GM13976 (cell line): ENCODE results near the gene NCLN.
A peak's percentile ranks its signal among the peaks of the same experiment; 100 is the strongest.

Experiments used
- DNase-seq: peaks from one replicate; pipeline ENCODE4 v3.0.0; 2012; ENCODE audit warnings: low spot score
- in situ Hi-C: fragments of 300-500 bp; cut with MboI; formaldehyde crosslinking; loops from one replicate; pipeline ENCODE4 v1.12.0; 2022; ENCODE audit warnings: low sequenced_read_pairs, mixed read lengths, inconsistent platforms; ENCODE audit not compliant: unreplicated experiment
- TF ChIP-seq, protein P1 (sequence below): IDR thresholded peaks from 2 replicates; pipeline ENCODE4 v1.5.1; 2012; ENCODE audit warnings: borderline replicate concordance, mild to moderate bottlenecking; ENCODE audit not compliant: insufficient read depth; ENCODE audit errors: extremely low read depth, missing control alignments, control extremely low read depth

The NCLN gene

DNA sequence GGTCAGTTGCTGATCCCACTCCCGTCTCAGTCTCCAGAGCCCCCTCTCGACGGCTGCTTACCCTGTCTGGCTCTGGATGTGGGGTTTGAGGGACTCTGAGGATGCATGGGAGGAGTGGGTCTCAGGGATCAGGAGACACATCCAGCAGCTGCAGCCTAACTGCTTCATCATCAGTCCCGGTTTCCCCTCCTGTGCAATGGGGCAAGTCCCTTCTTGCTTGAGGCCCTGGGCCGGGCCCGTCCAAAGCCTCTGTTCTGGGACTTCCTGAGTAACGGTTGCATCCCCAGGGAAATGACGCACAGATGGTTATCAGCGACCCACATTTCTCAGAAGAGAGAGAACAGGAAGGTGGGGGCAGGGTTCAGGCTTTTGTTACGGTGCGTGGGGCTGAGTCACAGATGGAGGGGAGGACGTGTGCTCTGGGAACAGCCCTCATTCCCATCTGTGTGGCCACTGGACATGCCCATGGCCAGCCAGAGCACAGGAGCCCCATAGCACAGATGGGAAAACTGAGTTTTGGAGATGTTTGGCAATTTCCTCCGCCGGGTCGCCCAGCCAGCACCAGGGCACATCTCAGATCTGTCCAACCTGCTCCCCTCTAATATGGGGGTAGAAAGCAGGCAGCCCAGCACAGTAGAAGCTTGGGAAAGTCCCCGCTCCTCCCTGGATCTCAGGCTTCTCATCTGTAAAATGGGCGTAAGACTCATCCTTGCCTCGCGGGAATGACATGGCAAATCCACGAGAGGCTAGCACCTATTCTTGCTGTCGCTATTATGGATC is 30.6 kb upstream of the NCLN start:
- in situ Hi-C loops = no loop called here
- TF ChIP-seq, protein P1, sequence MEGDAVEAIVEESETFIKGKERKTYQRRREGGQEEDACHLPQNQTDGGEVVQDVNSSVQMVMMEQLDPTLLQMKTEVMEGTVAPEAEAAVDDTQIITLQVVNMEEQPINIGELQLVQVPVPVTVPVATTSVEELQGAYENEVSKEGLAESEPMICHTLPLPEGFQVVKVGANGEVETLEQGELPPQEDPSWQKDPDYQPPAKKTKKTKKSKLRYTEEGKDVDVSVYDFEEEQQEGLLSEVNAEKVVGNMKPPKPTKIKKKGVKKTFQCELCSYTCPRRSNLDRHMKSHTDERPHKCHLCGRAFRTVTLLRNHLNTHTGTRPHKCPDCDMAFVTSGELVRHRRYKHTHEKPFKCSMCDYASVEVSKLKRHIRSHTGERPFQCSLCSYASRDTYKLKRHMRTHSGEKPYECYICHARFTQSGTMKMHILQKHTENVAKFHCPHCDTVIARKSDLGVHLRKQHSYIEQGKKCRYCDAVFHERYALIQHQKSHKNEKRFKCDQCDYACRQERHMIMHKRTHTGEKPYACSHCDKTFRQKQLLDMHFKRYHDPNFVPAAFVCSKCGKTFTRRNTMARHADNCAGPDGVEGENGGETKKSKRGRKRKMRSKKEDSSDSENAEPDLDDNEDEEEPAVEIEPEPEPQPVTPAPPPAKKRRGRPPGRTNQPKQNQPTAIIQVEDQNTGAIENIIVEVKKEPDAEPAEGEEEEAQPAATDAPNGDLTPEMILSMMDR = no peak
- DNase-seq = peak; percentile 90

DNA sequence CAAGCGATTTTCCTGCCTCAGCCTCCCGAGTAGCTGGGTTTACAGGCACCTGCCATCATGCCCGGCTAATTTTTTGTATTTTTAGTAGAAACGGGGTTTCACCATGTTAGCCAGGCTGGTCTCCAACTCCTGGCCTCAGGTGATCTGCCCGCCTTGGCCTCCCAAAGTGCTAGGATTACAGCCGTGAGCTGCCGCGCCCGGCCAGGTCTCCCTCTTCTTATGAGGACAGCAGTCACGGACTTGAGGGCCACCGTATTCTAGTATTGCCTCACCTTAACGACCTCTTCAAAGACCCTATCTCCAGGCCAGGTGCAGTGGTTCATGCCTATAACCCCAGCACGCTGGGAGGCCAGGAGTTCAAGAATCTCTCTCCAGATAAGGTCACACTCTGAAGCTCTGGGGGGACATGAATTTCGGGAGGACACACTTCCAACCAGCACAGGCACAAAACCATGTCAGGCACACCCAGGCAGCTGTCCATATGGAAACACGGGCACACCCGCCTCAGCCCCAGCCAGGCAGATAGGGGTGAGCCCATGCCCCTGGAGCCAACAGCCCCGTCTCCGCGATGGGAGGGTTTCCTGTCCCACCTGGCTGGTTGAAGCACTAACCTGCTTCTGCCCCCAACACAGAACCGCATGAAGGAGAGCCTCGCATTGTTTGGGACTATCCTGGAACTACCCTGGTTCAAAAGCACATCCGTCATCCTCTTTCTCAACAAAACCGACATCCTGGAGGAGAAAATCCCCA is 28.5 kb upstream of the NCLN start:
- no peak for DNase-seq
- in situ Hi-C loops = no loop called here
- TF ChIP-seq, protein P1 = no peak

DNA sequence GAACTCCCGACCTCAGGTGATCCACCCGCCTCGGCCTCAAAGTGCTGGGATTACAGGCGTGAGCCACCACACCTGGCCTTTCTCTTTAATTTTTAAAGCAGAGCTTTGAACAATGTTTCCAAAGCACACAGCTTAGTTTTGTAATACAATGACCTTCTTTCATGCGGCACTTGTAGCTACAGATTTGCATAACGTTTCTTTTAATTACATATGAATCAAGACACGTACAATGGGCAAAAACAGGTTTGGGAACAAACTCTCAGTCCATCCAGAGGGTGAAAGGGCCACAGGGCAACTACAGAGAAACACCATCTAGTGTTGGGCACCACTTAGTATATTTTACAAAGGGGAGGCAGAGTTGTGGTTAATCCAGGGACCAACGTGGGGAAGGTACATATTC is 26.2 kb upstream of the NCLN start:
- no peak for DNase-seq
- in situ Hi-C loops = no loop called here
- TF ChIP-seq, protein P1 = no peak

DNA sequence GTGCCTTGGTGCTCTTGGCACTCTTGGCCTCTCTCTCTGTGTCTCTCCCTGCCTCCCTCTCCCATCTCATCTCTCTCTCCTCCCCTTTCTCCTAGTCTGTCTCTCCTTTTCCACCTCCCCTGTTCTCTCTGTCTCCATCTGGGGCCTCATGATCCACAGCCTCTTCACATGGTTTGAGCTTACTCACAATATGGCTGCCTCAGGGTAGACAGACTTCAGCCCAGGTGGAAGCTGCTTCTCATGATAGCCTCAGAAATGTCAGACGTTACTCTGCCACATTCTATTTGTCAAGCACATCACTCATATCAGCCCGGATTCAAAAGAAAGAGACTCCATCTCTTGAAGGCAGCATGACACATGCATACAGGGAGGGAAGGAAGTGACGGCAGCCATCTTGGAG is 25.5 kb upstream of the NCLN start:
- in situ Hi-C loops = no loop called here
- DNase-seq = no peak
- TF ChIP-seq, protein P1 = no peak

DNA sequence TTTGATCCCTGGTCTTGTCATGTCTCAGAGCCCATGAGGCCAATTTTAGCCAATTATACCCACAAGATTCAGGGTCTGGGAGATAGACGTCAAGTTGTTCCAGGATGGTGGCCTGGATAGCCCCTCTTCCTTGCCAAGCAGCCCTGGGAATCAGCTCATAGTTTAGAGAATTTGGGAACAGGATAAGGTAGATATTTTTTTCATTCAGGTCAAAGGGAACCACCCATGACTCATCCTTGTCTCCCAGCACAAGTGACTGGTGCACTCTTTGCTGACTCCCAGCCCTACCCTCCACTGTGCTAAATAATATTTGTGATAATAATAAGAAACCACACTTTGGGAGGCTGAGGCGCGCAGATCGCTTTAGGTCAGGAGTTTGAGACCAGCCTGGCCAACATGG is 24.3 kb upstream of the NCLN start:
- no peak for DNase-seq
- in situ Hi-C loops = no loop called here
- TF ChIP-seq, protein P1 = no peak

DNA sequence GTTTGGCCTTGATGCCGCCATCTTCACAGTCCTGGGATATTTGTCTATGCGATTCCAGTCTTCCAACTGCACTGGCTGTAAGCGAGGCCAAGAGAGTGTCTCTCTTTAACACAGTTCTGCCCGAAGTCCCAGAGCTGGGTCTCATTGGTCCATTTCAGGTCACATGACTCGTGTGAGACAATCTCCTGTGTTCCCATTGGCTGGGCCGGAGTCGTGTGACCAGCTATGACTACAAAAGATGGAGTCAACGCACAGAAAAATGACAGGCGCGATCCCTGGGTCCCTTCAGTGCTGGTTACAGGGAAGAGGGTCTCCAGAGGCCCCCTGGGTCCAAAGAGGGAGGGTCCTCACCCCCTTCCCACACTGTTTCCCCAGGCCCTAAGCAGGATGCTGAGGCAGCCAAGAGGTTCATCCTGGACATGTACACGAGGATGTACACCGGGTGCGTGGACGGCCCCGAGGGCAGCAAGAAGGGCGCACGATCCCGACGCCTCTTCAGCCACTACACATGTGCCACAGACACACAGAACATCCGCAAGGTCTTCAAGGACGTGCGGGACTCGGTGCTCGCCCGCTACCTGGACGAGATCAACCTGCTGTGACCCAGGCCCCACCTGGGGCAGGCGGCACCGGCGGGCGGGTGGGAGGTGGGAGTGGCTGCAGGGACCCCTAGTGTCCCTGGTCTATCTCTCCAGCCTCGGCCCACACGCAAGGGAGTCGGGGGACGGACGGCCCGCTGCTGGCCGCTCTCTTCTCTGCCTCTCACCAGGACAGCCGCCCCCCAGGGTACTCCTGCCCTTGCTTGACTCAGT is 23.1 kb upstream of the NCLN start:
- TF ChIP-seq, protein P1 = no peak
- in situ Hi-C loops = no loop called here
- no peak for DNase-seq
